Kidney (tissue), 14 donors: ENCODE data around the gene INPP5J. TPM values are rescaled to one million over a fixed set of nuclear protein-coding genes. Genes with fewer than 3 reads are reported as not detected.

Source experiments
- DNase-seq, 5 donors: peaks; one replicate each; pipeline ENCODE4 v3.0.0-alpha.2; 2013 to 2020
- FAIRE-seq: peaks from 2 replicates; lab custom pipeline; 2012; peaks lifted over from hg19 to GRCh38; lab: Jason Lieb, UNC
- H3K27ac ChIP-seq, 2 donors: one replicate each; pipeline ENCODE4 v1.7.0; 2013; ENCODE audit warnings: low read depth in 2 of 2, low read length in 2 of 2, inconsistent platforms in 1 of 2
- H3K27me3 ChIP-seq: one replicate; pipeline ENCODE4 v1.7.1; 2013; ENCODE audit warnings: low read length, inconsistent platforms; ENCODE audit not compliant: control insufficient read depth, insufficient read depth
- H3K36me3 ChIP-seq, 3 donors: one replicate each; pipeline versions ENCODE4 v1.7.0 to v1.7.1; 2013; ENCODE audit warnings: low read length in 3 of 3, control low read depth in 1 of 3, inconsistent platforms in 1 of 3; ENCODE audit not compliant: insufficient read depth in 3 of 3, control insufficient read depth in 2 of 3
- H3K4me1 ChIP-seq, 3 donors: one replicate each; pipeline versions ENCODE4 v1.7.0 to v1.7.1; 2013; ENCODE audit warnings: low read length in 3 of 3, inconsistent platforms in 1 of 3, low read depth in 1 of 3; ENCODE audit not compliant: control insufficient read depth in 2 of 3, insufficient read depth in 2 of 3
- H3K4me3 ChIP-seq, 3 donors: one replicate each; pipeline versions ENCODE4 v1.7.0 to v1.8.1; 2013; ENCODE audit warnings: low read length in 3 of 3, control low read depth in 1 of 3, inconsistent platforms in 1 of 3
- H3K9ac ChIP-seq, 3 donors: one replicate each; pipeline versions ENCODE4 v1.7.0 to v1.7.1; 2013; ENCODE audit warnings: low read length in 3 of 3, control low read depth in 1 of 3, inconsistent platforms in 1 of 3
- H3K9me3 ChIP-seq, 3 donors: one replicate each; pipeline versions ENCODE4 v1.7.0 to v1.7.1; 2013; ENCODE audit warnings: low read length in 3 of 3, control low read depth in 1 of 3, inconsistent platforms in 1 of 3; ENCODE audit not compliant: control insufficient read depth in 2 of 3, insufficient read depth in 1 of 3
- intact Hi-C: fragments of 100-400 bp; cut with DNase I; formaldehyde crosslinking; loops from one replicate; pipeline ENCODE4 v1.11.1; 2022
- polyA plus RNA-seq: library from polyadenylated mRNA; stranded (reverse); fragments of 350-450 nt; fragmentation: Illumina TruSeq; extraction: RNeasy Lipid Tissue Mini Kit (QIAGEN cat#74804); gene quantifications from one replicate; pipeline ENCODE4 v1.2.3, GENCODE V29; 2014; ENCODE audit warnings: low read depth, low replicate concordance; ENCODE audit not compliant: insufficient read depth
- total RNA-seq: library from RNA; stranded (reverse); fragmentation: NEBNext Ultra II Directional; extraction: Animal tissue kit (Norgen Biotek cat#: 25700); gene quantifications from one replicate; pipeline ENCODE4 v1.2.1, GENCODE V29; 2021
- TF ChIP-seq, protein P1 (sequence below): IDR thresholded peaks from 3 replicates; pipeline ENCODE4 v1.5.1; 2012; ENCODE audit warnings: mild to moderate bottlenecking, moderate library complexity, borderline replicate concordance; ENCODE audit not compliant: insufficient read depth; ENCODE audit errors: extremely low read depth
- donor health status: control.
- donor health status: control.
- donor health status: control.
- donor health status: control.
- donor health status: control.
- donor health status: DM: yes; HTN: yes; CAD: no.
- donor health status: Normal renal cell carcinoma (clear cell type).

Gene INPP5J
- total and polyA plus RNA-seq, 2 donors from 2014 or later, result 6.2 to 44.7 TPM

DNA sequence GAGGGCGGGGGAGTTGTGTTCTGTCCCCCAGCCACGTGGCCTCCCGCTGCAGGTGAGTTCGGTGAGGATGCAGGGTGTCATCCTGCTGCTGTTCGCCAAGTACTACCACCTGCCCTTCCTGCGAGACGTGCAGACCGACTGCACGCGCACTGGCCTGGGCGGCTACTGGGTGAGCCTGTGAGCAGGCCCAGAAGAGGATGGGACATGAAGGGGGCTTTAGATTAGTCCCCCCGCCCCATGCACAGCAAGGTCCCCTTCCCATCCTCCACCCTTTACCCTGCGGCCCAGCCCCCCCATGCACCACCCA is 4.1 kb downstream of the INPP5J start:
- Histone ChIP-seq H3K27me3 (no peaks in the 10 kb centered on the region), H3K36me3 (peaks cover 0 to 2% (median 0%) of the 10 kb centered on the region in 3 donors), H3K9me3 (no peaks in the 10 kb centered on the region), H3K4me1 (peaks cover 0 to 15% (median 0%) of the 10 kb centered on the region in 3 donors), H3K4me3 (no peak overlapping the region), H3K27ac (peak overlapping the region in 1 of 2 donors; percentile 43), H3K9ac (no peak overlapping the region)
- intact Hi-C loops, result no loop called here
- FAIRE-seq, result no peak
- no peak for DNase-seq
- TF ChIP-seq, protein P1, sequence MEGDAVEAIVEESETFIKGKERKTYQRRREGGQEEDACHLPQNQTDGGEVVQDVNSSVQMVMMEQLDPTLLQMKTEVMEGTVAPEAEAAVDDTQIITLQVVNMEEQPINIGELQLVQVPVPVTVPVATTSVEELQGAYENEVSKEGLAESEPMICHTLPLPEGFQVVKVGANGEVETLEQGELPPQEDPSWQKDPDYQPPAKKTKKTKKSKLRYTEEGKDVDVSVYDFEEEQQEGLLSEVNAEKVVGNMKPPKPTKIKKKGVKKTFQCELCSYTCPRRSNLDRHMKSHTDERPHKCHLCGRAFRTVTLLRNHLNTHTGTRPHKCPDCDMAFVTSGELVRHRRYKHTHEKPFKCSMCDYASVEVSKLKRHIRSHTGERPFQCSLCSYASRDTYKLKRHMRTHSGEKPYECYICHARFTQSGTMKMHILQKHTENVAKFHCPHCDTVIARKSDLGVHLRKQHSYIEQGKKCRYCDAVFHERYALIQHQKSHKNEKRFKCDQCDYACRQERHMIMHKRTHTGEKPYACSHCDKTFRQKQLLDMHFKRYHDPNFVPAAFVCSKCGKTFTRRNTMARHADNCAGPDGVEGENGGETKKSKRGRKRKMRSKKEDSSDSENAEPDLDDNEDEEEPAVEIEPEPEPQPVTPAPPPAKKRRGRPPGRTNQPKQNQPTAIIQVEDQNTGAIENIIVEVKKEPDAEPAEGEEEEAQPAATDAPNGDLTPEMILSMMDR, result no peak

DNA sequence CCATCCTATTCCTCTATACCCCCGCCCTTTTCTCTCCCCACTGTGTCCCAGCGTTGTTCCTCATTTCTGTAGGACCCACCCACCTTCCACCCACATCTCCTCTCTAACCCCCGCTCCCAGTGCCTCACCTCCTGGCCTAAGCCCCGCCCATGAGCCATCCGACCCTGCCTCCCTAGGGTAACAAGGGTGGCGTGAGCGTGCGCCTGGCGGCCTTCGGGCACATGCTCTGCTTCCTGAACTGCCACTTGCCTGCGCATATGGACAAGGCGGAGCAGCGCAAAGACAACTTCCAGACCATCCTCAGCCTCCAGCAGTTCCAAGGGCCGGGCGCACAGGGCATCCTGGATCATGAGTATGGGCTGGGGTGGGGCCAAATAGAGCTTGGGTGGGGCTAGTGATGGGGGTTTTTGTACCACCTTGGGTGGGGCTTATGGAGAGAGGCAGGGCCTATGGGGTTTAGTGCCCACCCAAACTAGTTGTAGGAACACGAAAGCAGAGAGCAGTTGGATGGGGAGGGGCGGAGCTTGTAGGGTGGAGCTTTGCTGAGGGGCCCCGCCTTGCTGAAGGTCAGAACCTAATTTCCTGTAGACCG is 4.5 kb downstream of the INPP5J start:
- TF ChIP-seq, protein P1, result no peak
- no peak for FAIRE-seq
- H3K4me3 ChIP-seq, result no peak overlapping the region

DNA sequence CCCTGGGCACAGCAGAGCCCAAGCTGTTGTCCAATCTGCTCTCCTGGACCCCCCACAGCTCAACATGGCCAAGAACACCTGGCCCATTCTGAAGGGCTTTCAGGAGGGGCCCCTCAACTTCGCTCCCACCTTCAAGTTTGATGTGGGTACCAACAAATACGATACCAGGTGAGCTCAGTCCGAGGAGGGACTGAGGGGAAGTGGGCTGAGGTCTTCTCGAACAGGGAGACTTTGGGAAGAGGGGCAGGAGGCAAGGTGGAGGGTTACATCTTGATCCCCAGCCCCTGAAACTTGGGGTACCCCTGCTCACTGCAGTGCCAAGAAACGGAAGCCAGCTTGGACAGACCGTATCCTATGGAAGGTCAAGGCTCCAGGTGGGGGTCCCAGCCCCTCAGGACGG is 5.4 kb downstream of the INPP5J start:
- Histone ChIP-seq H3K4me3 (no peak overlapping the region), H3K9me3 (no peaks in the 10 kb centered on the region), H3K36me3 (peaks cover 0 to 2% (median 0%) of the 10 kb centered on the region in 3 donors), H3K4me1 (peaks cover 0 to 12% (median 0%) of the 10 kb centered on the region in 3 donors), H3K27ac (peak overlapping the region in 1 of 2 donors; percentile 25), H3K27me3 (no peaks in the 10 kb centered on the region), H3K9ac (peak overlapping the region in 1 of 3 donors; percentile 12)
- intact Hi-C loops, result no loop called here
- DNase-seq (no peak), FAIRE-seq (no peak)
- TF ChIP-seq, protein P1, result no peak

More for the DNA sequence above, 4.5 kb downstream of the INPP5J start:
- no peaks in the 10 kb centered on the region for H3K9me3 ChIP-seq
- no peak overlapping the region for H3K9ac ChIP-seq
- no peak for DNase-seq
- H3K27ac ChIP-seq, result no peak overlapping the region
- H3K27me3 ChIP-seq, result no peaks in the 10 kb centered on the region
- peaks cover 0 to 2% (median 0%) of the 10 kb centered on the region in 3 donors for H3K36me3 ChIP-seq
- peaks cover 0 to 13% (median 0%) of the 10 kb centered on the region in 3 donors for H3K4me1 ChIP-seq
- intact Hi-C loops, result no loop called here
